GM19043 (cell line): ENCODE data around the gene TEC.
"Not testable (repeated sequence)": the region's sequence is repeated elsewhere in the genome, so short reads cannot be mapped to it uniquely, and the experiment has no call there.

Experiments
- ATAC-seq: cut with Tn5 transposase; IDR thresholded peaks from one replicate; pipeline ENCODE4 v1.9.1; 2021; ENCODE audit warnings: low read depth; ENCODE audit not compliant: unreplicated experiment

The TEC gene

GRCh38 chr4:48172651-48173050, 97.0 kb downstream of the TEC start:
- no peak for ATAC-seq

- no peak for ATAC-seq
Measured at GRCh38 chr4:48169636-48170035, 100.0 kb downstream of the TEC start.

GRCh38 chr4:48167538-48168263, 101.9 kb downstream of the TEC start:
- ATAC-seq: no peak

GRCh38 chr4:48164561-48164960, 105.1 kb downstream of the TEC start:
- not testable (repeated sequence) for ATAC-seq

GRCh38 chr4:48163746-48164145, 105.9 kb downstream of the TEC start:
- ATAC-seq: no peak

GRCh38 chr4:48162162-48162561, 107.5 kb downstream of the TEC start:
- no peak for ATAC-seq

GRCh38 chr4:48157271-48157670, 112.4 kb downstream of the TEC start:
- no peak for ATAC-seq

GRCh38 chr4:48156423-48156822, 113.2 kb downstream of the TEC start:
- ATAC-seq: no peak

- ATAC-seq: no peak
Measured at GRCh38 chr4:48153791-48154550, 115.7 kb downstream of the TEC start.

- ATAC-seq: no peak
Measured at GRCh38 chr4:48152259-48152658, 117.4 kb downstream of the TEC start.

GRCh38 chr4:48149827-48150370, 119.7 kb downstream of the TEC start:
- ATAC-seq: no peak

- ATAC-seq: no peak
Measured at GRCh38 chr4:48147621-48148020, 122.0 kb downstream of the TEC start.

GRCh38 chr4:48141048-48141447, 128.6 kb downstream of the TEC start:
- no peak for ATAC-seq

- no peak for ATAC-seq
Measured at GRCh38 chr4:48139691-48140090, 129.9 kb downstream of the TEC start.

- peak; percentile 85 for ATAC-seq
Measured at GRCh38 chr4:48138936-48139335, 130.7 kb downstream of the TEC start.

GRCh38 chr4:48138511-48138910, 131.1 kb downstream of the TEC start:
- ATAC-seq: no peak

GRCh38 chr4:48137846-48138245, 131.8 kb downstream of the TEC start:
- no peak for ATAC-seq

- no peak for ATAC-seq
Measured at GRCh38 chr4:48134081-48134480, 135.6 kb downstream of the TEC start, which contains the start of gene TXK. Gene TXK (minus strand): TSS chr4:48134250. CDS start chr4:48134170, 80 bp downstream.

GRCh38 chr4:48133669-48134068, 136.0 kb downstream of the TEC start:
- ATAC-seq: no peak

GRCh38 chr4:48131736-48132135, 137.9 kb downstream of the TEC start:
- ATAC-seq: no peak

GRCh38 chr4:48130100-48130499, 139.5 kb downstream of the TEC start:
- ATAC-seq: no peak
